T-helper 2 cell treated with Interferon-gamma antibody and Interleukin-4, amounts not matched to agents 5 μg/mL and 100 μg/mL, for 36 hours (primary cell): Measurements from ENCODE around the gene ANAPC1.
"Not testable (repeated sequence)": the region's sequence is repeated elsewhere in the genome, so short reads cannot be mapped to it uniquely, and the experiment has no call there.

Experiments
- DNase-seq: peaks from one replicate; pipeline ENCODE4 v3.0.0; 2021; ENCODE audit warnings: low spot score
- H3K27ac Mint-ChIP-seq: one replicate; pipeline ENCODE4 v1.8.0; 2021; ENCODE audit warnings: mild to moderate bottlenecking, mixed read lengths
- H3K27me3 Mint-ChIP-seq: one replicate; pipeline ENCODE4 v1.8.0; 2021; ENCODE audit warnings: low read depth, mixed read lengths
- H3K36me3 Mint-ChIP-seq: one replicate; pipeline ENCODE4 v1.8.0; 2021; ENCODE audit warnings: low read depth, mixed read lengths
- H3K4me1 Mint-ChIP-seq: one replicate; pipeline ENCODE4 v1.8.0; 2021; ENCODE audit warnings: low read depth, mixed read lengths
- H3K4me3 Mint-ChIP-seq: one replicate; pipeline ENCODE4 v1.8.0; 2022; ENCODE audit warnings: mild to moderate bottlenecking, moderate library complexity, mixed read lengths
- H3K9me3 Mint-ChIP-seq: one replicate; pipeline ENCODE4 v1.8.0; 2021; ENCODE audit warnings: mixed read lengths

The ANAPC1 gene

DNA sequence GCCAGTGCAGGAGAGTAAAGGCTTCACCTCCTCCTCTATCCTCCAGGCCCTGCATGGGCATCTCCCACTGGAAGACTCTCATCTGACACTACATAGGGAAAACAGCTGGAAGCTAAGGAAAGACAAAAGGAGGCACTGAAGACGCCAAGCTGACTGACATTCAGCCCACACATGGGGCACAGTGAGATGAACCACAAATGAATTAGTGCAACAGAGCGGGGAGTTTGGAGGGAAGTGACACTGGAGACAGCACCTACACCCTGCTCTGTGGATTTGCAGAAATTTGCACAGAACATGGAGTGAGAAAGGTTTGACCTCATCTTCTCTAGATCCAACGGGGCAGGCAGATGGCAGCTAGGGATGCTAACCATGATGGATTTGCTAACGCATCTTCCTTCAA lies 119.8 kb downstream of the ANAPC1 start:
- not testable (repeated sequence) for H3K4me3 Mint-ChIP-seq, H3K27ac Mint-ChIP-seq, H3K27me3 Mint-ChIP-seq, DNase-seq, H3K4me1 Mint-ChIP-seq
- Mint-ChIP-seq H3K36me3 (peaks cover 14% of the 10 kb centered on the region), H3K9me3 (peaks cover 11% of the 10 kb centered on the region)

DNA sequence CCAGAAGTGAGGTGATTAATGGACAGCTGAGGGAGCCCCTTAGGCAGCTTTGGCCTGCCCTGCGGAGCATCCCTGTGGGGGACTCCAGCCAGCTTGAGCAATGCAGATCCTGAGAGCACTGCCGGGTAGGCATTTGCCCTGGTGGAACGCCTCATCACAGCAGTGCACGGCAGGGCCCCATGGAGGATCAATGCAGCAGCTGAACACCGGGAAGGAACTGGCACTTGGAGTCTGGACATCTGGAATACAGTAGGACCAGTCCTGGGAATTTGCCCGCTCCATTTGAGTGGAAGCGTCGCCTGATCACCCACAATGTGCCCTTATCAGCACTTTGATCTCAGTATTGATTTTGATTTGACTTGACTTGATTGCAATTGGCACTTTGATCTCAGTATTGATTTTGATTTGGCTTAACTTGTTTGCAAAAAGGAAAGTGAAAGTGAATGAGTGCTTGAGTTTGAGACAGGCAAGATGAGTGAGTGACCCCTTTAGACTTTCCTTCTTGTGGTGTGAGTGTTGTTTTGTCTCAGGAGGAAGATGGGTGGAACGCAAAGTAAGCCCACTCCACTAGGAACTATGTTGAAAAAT lies 123.2 kb downstream of the ANAPC1 start:
- peaks cover 10% of the 10 kb centered on the region for H3K36me3 Mint-ChIP-seq
- H3K4me1 Mint-ChIP-seq, H3K4me3 Mint-ChIP-seq, H3K27ac Mint-ChIP-seq, DNase-seq, H3K27me3 Mint-ChIP-seq: not testable (repeated sequence)
- peaks cover 11% of the 10 kb centered on the region for H3K9me3 Mint-ChIP-seq

DNA sequence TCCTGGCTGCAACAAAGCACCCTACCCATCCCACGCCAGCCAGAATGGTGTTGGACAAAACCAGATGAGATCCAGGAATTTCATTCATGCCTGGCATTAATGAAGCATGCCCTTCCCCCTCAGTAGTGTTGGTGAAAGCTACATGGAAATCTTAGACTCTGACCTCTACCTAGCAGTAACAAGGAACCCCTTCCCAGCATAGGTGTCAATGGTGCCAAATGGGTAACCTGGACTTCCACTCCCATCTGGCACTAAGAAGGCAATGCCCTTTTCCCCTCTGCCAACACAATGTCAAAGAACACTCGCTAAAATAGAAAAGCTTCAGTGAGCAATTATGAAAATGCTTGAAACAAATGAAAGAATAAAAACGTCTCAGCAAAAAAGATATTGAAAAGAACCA lies 131.5 kb downstream of the ANAPC1 start:
- H3K4me1 Mint-ChIP-seq, H3K4me3 Mint-ChIP-seq, DNase-seq, H3K36me3 Mint-ChIP-seq, H3K27me3 Mint-ChIP-seq, H3K9me3 Mint-ChIP-seq, H3K27ac Mint-ChIP-seq: not testable (repeated sequence)

DNA sequence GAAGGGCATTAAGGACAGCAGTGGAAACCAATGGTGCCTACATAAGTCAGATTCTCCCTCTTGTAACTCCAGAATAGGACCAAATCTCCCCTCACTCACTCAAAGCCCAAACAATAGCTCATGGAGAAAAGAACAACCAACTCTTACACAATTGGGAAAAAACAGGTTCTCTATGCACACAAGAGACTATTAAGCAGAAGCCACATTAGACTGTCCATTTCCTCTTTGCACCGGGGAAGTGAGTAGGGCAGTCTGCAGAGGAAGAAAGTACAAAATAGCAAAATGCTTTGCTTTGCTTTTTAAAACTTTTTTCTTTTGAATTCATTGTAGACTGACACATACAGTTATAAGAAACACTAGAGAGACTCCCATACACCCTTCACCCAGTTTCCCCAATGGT lies 133.4 kb downstream of the ANAPC1 start:
- H3K4me1 Mint-ChIP-seq, H3K4me3 Mint-ChIP-seq, H3K36me3 Mint-ChIP-seq, DNase-seq, H3K27me3 Mint-ChIP-seq, H3K27ac Mint-ChIP-seq, H3K9me3 Mint-ChIP-seq: not testable (repeated sequence)

DNA sequence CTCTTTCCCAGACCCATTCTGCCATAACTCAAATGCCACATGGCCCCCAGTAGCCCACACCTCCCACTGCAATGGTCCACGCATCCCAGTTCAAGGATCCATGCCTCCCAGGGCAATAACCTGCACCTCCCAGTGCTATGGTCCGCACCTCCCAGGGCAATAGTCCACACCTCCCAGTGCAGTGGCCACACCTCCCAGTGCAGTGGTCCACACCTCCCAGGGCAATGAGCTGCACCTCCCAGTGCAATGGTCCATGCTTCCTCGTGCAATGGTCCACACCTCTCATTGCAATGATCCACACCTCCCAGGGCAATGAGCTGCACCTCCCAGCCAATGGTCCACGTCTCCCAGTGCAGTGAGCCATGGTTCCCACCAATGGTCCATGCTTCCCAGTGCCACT lies 135.6 kb downstream of the ANAPC1 start:
- H3K36me3 Mint-ChIP-seq, H3K4me3 Mint-ChIP-seq, DNase-seq, H3K9me3 Mint-ChIP-seq, H3K27ac Mint-ChIP-seq, H3K27me3 Mint-ChIP-seq, H3K4me1 Mint-ChIP-seq: not testable (repeated sequence)

DNA sequence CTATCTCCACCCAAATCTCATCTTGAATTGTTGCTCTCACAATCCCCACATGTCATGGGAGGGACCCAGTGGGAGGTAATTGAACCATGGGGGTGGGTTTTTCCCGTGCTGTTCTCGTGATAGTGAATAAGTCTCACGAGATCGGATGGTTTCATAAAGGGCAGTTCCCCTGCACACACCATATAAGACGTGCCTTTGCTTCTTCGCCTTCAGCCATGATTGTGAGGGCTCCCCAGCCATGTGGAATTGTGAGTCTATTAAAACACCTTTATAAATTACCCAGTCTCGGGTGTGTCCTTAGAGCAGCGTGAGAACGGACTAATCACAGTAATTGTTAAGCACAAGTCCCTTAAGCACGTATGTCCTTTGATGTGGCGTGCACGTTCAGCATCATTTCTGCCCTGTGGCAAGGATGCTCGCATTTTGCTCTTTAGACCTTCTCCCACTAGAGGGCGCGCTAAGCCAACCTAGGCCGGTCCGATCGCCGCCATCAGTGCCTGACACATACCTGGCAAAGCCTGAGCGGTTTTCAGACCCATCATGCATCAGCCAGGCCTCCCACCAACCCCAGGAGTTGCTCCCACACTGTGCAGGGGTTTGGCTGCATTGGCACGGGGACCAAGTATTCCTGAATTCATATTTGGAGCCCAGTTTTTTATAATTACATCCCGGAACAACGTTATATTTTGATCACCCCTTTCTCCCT lies 136.4 kb downstream of the ANAPC1 start:
- H3K9me3 Mint-ChIP-seq, H3K36me3 Mint-ChIP-seq, H3K4me1 Mint-ChIP-seq, H3K27me3 Mint-ChIP-seq, H3K4me3 Mint-ChIP-seq, H3K27ac Mint-ChIP-seq: not testable (repeated sequence)
- peak; percentile 79 for DNase-seq

DNA sequence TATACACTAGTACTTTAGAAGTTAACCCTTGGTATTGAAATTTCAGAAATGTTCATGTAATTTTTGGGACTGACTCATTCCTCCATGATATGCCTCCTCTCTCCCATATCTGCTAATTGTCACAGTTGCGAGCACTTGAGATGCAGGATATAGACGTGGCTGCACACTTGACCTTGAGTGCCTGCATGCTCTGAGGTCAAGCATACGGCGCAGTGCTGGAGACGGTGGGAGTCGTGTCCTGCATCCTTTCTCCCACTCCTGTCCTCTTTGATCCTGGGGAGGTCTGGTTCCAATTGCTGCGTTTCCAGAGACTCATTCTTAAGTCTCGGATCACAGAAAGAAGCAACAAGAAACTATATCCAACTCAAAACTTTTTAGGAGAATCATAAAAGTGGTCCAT lies 139.2 kb downstream of the ANAPC1 start:
- DNase-seq, H3K27me3 Mint-ChIP-seq, H3K4me3 Mint-ChIP-seq, H3K36me3 Mint-ChIP-seq, H3K9me3 Mint-ChIP-seq, H3K4me1 Mint-ChIP-seq, H3K27ac Mint-ChIP-seq: not testable (repeated sequence)

DNA sequence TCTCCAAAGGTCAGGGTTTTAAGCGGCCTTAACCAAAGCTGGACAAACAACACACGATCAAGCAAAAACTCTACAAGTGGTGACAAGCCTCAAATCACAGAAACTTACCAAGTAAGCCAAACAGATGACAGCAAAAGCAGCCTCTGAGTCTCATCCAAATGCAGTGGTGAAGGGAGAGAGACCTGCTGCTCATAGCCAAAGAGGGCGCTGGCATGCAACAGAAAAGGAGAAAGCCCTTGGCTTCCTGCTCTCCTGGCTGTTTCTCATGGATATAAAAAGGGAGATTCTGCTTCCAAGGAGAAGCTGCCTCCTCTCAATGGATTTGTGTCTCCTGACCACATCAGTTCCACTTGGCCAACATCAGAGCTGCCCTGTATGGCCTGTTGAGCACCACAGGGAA lies 142.5 kb downstream of the ANAPC1 start:
- not testable (repeated sequence) for H3K27ac Mint-ChIP-seq, H3K9me3 Mint-ChIP-seq, H3K4me3 Mint-ChIP-seq, DNase-seq, H3K4me1 Mint-ChIP-seq, H3K36me3 Mint-ChIP-seq
- H3K27me3 Mint-ChIP-seq = peaks cover 12% of the 10 kb centered on the region

DNA sequence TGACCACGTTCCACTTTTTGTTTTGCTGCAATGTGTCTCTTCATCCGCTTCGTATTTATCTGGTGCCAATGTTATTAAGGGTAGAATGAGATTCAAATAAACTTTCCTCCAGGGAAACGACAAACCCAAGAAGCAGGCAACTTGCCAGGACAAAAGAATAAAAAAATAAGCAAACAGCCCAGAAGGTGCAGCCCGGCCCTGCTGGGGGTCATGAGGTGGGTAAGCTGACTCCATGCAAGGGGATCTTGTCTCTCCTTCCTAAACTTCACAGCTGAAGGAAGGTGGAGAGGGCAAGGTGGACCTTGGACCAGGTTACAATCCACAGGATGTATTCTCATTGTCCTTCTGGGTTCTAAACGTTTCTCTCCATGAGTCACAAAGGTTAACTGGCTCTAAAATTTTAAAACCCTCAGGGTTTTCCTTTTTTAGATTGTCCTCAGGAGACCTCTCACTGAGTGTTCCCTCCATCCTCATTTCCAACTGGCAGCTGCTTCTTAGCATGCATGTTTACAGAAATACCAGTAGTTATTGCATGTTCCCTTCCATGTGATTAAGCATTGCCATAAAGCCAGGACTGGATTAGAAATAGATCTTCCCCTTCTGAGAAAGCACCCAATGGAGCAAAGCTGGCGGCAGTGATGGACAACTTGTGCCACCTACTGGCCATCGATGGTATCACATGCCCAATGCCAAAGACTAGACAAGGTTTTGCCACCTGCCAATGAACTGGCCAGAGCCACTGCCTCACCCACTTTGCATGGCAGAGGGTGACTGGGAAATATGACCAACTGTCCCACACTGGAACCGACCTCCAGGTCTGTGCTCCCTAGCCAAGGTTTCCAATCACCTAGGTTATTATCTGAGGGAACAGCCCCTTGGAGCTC lies 147.9 kb downstream of the ANAPC1 start:
- not testable (repeated sequence) for H3K9me3 Mint-ChIP-seq, H3K4me1 Mint-ChIP-seq, DNase-seq, H3K27me3 Mint-ChIP-seq, H3K4me3 Mint-ChIP-seq, H3K36me3 Mint-ChIP-seq, H3K27ac Mint-ChIP-seq

DNA sequence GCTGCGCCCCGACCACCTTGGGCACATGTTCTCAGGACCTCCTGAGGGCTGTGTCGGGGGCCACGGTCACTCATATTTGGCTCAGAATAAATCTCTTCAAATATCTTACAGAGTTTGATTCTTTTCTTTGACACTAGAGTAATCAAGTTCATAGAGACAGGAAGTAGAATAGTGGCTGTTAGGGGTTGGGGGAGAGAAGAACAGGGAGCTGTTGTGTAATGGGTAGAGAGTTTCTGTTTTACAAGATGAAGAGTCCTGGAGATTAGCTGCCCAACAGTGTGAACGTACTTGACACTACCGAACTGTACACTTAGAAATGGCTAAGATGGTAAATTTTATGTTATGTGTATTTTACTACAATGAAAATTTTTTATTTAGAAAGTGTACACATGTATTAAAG lies 148.6 kb downstream of the ANAPC1 start:
- H3K27me3 Mint-ChIP-seq, DNase-seq, H3K4me3 Mint-ChIP-seq, H3K9me3 Mint-ChIP-seq, H3K36me3 Mint-ChIP-seq, H3K27ac Mint-ChIP-seq, H3K4me1 Mint-ChIP-seq: not testable (repeated sequence)

DNA sequence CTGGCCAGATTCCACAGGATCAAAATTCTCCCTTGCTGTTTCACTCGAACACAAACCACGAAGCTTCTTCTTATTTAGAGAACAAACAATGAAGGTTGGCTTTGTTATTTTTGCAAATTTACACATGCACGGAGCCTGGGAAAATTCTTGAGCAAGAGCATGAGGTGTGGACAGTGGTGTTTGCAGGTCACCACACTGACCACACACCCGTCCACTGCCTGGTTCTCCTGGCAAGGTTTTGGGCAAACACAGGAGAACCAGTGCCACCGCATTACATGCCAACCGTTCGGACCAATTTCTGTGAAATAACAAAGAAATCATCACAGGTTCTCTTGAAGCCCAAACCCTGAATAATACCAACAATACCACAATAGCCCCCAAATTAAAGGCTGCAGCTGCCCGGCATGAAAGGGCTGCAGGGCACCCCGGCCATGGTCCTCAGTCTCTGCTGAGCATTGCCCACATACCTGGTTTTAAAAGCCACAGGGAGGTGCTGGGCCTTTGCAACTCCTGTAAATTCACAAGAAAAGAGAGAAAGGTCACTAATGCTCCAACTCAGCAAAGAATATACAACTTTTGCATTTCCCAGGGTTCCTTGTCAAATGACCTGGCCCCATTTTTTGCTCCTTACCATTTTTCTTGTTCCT lies 154.1 kb downstream of the ANAPC1 start:
- H3K4me1 Mint-ChIP-seq, H3K4me3 Mint-ChIP-seq, H3K9me3 Mint-ChIP-seq, H3K36me3 Mint-ChIP-seq, DNase-seq, H3K27me3 Mint-ChIP-seq, H3K27ac Mint-ChIP-seq: not testable (repeated sequence)

DNA sequence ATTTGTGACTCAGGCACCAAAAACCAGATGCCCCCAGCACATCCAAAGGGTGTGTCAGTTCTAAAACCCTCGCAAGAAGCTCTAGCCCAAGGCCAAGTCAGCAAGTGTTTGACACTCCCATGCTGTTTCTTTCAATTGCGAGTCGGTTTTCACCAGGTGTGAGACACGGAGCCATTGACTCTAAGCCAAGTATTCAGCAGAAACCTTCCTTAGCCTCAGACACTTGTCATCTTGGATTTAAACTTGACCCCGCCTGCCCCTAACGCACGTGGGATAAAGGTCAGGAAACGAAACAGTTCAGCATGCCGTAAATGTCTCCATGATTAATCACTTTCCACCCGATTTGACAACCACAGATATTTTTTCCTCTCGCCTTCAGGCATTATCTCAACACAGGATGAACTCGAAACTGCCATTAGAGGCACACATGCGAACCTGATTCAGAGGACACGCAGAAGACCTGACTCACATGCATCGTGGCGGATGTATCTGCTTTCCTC lies 156.3 kb downstream of the ANAPC1 start:
- peak; percentile 62 for DNase-seq
- not testable (repeated sequence) for H3K27me3 Mint-ChIP-seq, H3K36me3 Mint-ChIP-seq, H3K4me1 Mint-ChIP-seq, H3K9me3 Mint-ChIP-seq, H3K27ac Mint-ChIP-seq, H3K4me3 Mint-ChIP-seq

DNA sequence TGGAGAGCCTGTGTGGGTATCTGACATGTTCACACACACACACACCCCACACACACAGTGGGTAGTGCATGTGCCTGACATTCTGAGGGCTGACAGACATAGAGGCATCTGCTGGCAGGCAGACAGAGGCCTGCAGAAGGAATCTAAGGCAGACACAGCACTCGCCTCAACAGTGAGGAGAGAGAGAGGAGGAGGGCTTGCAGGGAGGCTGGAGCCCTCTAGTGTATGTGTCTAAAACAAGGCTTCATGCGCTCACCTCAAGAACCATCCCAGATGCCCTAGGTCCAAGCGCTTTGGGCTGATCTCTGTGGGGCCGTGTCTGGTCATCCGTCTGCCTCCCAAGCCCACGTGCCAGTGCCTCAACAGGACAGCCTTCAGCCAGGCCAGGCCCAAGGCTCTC lies 158.3 kb downstream of the ANAPC1 start:
- not testable (repeated sequence) for H3K27me3 Mint-ChIP-seq, H3K9me3 Mint-ChIP-seq, DNase-seq, H3K36me3 Mint-ChIP-seq, H3K27ac Mint-ChIP-seq, H3K4me3 Mint-ChIP-seq, H3K4me1 Mint-ChIP-seq

DNA sequence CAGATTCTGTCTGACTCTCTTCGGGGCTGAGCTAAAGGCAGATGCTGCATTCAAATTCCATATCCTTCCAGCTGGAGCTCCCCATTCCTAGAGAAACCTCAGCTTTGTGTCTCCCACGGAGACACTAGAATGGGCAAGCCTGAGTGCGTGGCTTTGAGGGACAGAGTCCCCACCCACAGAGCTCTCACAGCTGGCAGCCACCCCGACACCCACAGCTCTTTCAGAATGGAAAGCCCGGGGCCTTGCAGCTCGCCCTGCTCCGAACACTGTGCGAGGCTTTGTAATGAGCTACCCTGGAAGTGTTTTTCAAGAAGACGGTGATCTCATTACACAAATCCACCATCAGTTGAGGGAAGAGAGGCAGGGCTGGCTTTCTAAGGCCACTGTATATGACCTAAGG lies 164.4 kb downstream of the ANAPC1 start:
- not testable (repeated sequence) for H3K27ac Mint-ChIP-seq, H3K4me3 Mint-ChIP-seq, H3K9me3 Mint-ChIP-seq, DNase-seq, H3K27me3 Mint-ChIP-seq, H3K36me3 Mint-ChIP-seq, H3K4me1 Mint-ChIP-seq
